Transverse colon (tissue), 3 donors: Measurements from ENCODE around the gene CACNA1C.

Source experiments
- EP300 ChIP-seq: sonication (generic); formaldehyde crosslinking; IDR thresholded peaks from one replicate; pipeline ENCODE4 v1.6.1; 2017; ENCODE audit warnings: antibody characterized with exemption, low read depth
- POLR2A ChIP-seq: fragments of 450-650 bp; IDR thresholded peaks from one replicate; pipeline ENCODE4 v1.6.1; 2016; ENCODE audit warnings: antibody characterized with exemption, mild to moderate bottlenecking, moderate library complexity
- TF ChIP-seq, protein P1 (sequence below), 5 experiments: fragments of 200-600 bp in 3 of 5; fragments of 450-650 bp in 2 of 5; sonication (generic) in 3 of 5; IDR thresholded peaks; 1 replicate in 2 of 5; 2 replicates in 3 of 5; pipeline ENCODE4 v1.5.1; 2016 to 2017; ENCODE audit warnings: antibody characterized with exemption in 5 of 5, inconsistent platforms in 3 of 5, mild to moderate bottlenecking in 2 of 5, moderate library complexity in 1 of 5

DNA sequence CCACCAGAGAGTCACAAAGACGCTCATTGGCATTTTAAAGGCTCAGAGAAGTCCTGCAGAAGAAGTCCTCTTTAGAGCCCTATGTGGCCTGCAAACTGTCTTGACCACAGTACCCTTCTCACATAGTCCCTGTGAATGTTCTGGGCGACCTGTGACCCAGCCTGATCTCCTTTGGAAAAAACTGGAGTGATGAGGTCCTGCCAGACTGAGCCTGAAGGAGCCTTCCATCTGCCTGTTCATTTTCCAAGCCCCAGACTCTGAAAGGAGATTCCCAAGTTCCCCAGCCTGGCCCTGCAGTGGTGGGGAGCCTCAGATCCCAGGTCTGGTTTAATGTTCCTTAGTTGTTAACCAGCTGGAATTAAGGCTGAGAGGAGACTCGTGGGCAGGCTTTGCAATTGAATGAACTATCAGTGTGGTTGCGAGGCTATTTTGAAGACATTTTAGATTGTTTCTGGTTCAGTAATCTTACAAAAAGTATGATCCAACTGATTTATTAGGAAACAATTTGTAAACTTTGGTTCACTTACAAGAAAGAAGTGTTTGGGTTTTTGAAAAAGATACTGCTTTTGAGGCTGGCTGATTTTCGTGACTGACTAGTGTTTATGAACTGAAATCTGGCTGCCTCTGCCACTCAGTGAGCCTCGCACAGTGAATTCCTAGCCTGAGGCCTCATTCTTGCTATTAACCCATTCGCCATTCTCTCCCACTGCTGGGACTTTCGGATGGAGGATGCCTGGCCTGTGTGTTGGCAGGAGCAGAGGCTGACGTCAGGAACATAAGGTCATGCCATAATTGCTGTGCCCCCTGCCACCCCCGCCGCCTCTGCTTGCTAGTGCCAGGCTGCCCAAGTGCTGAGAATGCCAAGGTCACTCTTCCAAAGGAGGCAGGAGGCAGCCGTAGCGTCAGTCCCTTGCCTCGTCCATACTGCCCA is 249.0 kb downstream of the CACNA1C start:
- TF ChIP-seq, protein P1, sequence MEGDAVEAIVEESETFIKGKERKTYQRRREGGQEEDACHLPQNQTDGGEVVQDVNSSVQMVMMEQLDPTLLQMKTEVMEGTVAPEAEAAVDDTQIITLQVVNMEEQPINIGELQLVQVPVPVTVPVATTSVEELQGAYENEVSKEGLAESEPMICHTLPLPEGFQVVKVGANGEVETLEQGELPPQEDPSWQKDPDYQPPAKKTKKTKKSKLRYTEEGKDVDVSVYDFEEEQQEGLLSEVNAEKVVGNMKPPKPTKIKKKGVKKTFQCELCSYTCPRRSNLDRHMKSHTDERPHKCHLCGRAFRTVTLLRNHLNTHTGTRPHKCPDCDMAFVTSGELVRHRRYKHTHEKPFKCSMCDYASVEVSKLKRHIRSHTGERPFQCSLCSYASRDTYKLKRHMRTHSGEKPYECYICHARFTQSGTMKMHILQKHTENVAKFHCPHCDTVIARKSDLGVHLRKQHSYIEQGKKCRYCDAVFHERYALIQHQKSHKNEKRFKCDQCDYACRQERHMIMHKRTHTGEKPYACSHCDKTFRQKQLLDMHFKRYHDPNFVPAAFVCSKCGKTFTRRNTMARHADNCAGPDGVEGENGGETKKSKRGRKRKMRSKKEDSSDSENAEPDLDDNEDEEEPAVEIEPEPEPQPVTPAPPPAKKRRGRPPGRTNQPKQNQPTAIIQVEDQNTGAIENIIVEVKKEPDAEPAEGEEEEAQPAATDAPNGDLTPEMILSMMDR (IDR thresholded peaks at IDR 0.05) = no peak
- no peak for TF ChIP-seq EP300
- TF ChIP-seq POLR2A = no peak
